GM04504 (cell line): Measurements from ENCODE around the gene NDUFA5.

Experiments used
- DNase-seq: peaks from one replicate; pipeline ENCODE4 v3.0.0-alpha.2; 2012; ENCODE audit warnings: low read depth

Gene NDUFA5

DNA sequence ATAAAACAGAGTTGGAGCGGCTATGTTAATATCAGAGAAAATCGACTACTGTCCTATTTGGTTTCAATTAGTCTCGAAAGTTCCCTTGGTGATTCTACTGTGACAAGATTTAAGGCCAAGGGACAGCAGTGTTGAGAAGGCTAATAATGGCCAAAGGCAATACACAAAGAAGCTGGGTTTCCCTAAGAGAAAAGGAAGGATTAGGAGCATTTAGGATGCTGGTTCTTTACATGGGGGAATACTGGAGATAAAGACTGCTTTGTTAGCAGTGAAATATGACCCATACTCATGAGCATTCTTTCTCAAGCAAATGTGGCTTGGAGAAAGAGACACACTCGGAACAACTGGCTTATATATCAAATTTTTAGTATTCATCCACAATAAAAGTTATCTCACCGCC is 55.4 kb downstream of the NDUFA5 start:
- no peak for DNase-seq

DNA sequence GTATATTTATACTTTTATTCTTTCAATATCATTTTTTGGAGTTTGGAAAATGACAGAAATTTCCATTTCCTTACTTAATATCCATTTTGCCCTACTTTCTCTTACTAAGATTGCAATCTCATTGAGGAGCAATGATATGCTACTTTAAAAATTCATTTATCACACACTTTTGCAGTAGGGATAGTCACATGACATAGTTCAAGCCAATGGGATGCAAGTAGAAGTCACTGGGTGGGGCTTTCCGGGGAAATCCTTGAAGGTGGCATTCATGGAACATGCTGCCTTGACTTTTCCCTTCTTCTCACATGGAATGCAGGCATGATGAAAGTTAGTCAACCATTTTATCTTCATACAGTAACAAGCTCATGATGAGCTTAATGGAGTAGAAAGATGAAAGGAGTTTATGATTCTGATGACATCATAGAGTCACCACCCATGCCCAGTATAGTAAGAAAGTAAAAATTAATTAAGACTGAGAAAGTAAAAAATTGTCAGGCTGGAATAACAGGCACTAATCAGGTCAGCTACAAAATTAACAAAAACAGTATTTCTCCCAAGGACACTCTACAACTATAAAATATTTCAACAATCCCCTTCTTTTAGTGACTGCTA is 56.6 kb downstream of the NDUFA5 start:
- no peak for DNase-seq

DNA sequence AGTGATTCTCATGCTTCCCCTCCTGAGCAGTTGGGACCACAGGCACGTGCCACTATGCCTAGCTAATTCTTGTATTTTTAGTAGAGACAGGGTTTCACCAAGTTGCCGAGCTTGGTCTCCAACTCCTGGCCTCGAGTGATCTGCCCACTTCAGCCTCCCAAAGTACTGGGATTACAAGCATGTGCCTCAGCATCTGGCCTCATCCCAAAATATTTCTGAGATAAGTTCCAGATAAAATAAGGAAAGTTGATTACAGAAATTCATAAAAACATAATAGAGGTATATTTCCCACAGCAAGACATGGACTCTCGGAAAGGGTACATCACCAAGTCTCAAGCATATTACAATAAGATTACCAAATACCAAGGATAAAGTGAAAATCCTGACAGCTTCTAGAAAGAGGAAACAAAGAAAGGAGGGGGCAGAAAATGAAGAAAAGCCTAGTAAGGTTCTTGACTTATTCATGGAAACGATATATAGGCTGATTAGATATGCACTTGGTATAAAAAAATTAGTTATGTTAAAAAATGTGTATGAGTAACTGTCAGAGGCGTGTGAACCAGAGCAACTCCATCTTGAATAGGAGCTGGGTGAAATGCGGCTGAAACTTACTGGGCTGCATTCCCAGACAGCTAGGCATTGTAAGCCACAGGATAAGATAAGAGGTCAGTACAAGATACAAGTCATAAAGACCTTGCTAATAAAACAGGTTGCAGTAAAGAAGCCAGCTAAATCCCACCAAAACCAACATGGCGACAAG is 58.2 kb downstream of the NDUFA5 start:
- no peak for DNase-seq

DNA sequence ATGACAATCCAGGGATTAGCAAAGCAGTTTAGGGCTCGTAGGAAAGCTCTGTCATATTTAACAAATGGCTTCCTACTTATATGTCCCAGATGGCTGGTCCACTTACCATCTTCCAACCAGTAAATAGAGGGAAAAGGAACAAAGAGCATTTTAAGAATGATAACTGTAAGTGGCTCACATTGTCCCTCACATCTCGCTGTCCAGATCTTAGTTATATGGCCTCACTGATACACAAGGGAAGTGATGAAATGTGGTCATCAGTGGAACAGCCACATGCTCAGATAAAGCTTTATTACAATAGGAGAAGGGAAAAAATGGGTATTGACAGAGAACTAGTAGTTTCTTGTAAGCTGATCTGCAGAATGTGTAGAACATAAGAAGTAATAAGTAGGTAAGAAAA is 59.0 kb downstream of the NDUFA5 start:
- no peak for DNase-seq

DNA sequence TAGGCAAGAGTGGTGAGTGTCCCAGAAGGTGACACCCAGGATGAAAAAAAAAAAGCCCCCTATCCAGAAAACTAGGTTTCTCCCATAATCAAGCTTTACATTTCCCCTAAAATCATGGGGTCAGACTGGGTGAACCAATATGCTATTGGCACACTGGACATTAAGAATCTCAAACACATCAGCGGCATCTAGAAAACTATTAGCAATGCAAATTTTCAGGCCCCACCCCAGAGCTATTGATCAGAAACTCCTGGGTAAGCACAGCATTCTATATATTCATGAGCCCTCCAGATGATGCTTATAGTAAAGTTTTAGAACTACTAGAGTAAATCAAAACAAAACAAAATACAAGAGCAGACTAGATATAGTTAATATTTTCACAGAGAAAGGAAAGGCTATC is 59.6 kb downstream of the NDUFA5 start:
- no peak for DNase-seq

DNA sequence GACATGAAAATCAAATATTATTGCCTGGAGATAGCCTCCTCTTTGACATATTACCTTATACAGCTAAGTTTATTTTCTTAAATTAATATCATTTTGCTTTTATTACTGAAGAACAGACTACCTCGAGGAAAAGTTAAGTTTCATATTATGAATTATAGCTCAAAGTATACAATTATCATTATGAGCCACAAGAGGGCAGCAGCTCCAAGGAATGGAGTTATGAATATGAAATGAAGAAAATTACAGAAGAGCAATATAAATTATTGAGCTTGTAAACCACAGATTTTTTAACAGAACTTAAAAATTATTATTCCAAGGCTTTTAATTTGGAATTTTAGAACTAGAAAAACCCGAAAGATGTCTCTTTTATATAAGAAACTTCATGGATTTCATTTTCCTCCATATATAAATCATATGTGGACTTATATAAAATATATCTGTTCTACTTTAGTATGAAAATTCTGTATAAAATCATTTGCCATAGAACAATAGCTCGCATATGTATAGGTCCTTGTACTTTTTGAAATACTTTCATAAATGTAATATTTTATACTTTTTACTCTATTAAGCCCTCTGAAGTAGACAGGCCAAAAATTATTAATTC is 63.3 kb downstream of the NDUFA5 start:
- peak; percentile 5 for DNase-seq

DNA sequence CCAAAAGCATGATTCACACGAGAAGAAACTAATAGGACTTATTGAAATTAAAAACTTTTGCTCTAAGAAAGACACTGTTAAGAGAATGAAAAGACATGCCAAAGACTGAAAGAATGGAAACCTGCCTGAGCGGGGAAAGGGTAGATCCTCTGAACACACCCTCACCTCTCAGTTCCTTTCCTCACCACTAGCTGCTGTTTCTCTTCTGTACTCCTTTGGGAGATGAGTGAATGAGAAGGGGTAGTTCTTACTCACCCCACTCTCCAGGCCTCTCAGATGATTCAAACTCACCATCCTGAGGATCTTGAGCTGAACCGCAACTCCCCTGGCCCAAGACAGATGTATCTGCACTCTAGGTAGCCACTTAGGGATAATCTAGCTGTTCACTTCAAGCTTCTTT is 65.1 kb downstream of the NDUFA5 start:
- no peak for DNase-seq
